Left hindlimb (tissue), 1 donor: ENCODE measurements around the gene TCL1B.

Experiments
- DNase-seq: peaks from one replicate; pipeline ENCODE4 v3.0.0-alpha.2; 2018

The TCL1B gene

DNA sequence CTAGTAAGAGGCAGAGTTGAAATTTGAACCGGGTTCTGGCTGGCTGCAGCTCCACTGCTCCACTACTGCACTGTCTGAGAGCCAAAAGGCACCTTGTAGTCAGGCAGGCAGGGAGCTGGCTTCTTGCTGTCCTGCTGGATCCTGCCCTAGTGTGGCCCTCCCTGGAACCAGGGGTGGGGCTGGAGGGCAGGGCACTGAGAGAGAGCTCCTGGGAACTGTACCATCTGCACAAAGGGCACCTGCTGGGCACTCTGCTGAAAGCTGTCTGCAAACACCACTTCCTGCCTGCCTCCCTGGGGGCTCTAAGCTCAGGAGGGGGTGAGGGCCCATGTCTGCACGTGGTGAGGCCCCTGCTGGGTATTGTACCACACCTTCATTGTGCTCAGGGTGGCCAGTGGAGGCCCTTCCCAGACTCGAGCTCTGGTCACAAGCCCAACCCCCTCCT, 19.0 kb upstream of the TCL1B start:
- no peak for DNase-seq

GRCh38 chr14:95668235-95668772, 17.9 kb upstream of the TCL1B start:
- DNase-seq: no peak

GRCh38 chr14:95674613-95675012, 11.6 kb upstream of the TCL1B start:
- no peak for DNase-seq

- DNase-seq: no peak
These were observed 10.7 kb upstream of the TCL1B start for GRCh38 chr14:95675486-95675885.

- no peak for DNase-seq
These were observed 8.9 kb upstream of the TCL1B start for GRCh38 chr14:95677179-95677835.

DNA sequence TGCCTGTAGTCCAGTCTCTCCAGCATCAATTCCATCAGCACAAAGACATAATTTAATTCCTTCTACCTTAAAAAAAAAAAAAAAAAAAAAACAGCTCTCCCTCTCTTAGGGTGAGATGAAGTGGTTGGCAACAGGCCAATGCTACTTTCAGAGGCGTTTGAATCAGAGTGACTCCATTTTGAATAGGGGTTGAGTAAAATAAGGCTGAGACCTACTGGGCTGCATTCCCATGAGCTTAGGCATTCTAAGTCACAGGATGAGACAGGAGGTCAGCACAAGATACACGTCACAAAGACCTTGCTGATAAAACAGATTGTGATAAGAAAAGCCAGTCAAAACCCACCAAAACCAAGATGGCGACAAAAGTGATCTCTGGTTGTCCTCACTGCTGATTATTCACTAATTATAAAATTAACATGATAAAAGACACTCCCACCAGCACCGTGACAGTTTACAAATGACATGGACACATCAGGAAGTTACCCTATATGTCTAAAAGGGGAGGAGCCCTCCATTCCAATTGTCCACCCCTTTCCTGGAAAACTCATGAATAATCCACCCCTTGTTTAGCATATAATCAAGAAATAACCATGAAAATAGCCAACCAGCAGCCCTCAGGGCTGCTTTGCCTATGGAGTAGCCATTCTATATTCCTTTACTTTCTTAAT, 6.9 kb upstream of the TCL1B start:
- DNase-seq: no peak

DNA sequence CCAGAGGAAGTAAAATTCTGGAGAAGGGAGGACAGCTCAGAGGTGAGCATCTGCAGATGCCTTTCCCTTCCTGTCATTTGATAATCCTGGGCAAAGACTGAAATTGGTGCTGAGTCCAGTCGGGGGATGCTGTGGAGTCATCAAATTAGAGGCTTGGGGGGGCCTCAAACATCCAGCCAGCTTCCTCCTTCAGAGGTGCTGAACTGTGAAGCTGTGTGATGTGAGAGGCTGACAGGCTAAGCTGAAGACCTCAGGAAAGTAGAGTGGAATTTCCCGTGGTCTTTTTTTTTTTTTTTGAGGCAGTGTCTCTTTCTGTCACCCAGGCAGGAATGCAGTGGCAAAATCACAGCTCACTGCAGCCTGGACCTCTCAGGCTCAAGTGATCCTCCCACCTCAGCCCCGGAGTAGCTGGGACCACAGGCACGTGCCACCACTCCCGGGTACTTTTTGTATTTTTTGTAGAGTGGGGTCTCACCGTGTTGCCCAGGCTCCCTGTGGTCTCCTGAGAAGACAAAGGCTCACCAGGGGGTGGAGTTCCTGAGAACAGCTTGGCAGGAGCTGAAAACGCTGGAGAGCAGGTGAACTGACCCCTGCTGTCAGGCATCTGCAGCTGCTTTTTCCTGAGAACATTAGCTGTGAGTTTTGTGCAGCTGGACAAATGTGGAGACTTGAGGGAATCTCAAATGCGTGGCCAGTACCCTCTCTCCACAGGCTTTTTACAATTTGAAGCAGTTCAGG, 6.1 kb upstream of the TCL1B start:
- DNase-seq: no peak

GRCh38 chr14:95681153-95681552, 5.1 kb upstream of the TCL1B start:
- DNase-seq: no peak

DNA sequence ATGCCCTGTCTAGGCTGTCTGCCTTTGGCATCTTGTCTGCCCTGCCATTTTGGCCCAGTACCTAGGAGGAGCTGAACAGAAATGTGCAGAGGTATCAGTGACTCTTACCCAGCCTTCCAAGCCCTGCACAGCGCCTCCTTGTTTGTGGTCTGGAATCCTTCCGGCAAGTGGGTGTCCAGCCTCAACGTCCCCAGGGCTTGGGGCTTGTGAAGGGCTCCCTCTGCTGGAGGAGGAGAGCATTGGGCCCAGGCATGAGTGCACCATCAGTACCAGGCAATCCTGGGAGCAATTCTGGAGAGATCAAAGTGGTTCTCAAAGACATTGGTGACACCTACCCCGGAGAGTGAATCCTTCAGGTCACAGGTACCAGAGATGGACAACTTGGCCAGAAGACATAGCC, 2.4 kb upstream of the TCL1B start:
- no peak for DNase-seq

DNA sequence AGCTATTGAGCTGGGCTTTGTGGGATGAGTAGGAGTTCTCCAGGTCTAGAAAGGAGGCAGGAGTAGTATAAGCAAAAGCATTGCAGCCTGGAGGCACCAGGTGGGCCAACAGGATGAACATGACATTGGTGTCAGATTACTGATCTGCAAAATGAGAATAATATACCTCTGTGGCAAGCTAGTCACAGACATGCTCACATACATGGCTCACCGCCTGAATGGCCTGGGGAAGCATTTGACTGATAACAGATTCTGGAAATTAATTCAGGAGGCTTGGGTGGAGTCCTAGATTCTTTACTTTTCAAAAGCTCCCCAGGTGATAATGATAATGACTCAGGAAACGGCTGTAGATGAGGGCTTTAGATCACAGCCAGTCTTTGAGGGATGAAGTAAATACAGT, 709 bp downstream of the TCL1B start:
- no peak for DNase-seq

DNA sequence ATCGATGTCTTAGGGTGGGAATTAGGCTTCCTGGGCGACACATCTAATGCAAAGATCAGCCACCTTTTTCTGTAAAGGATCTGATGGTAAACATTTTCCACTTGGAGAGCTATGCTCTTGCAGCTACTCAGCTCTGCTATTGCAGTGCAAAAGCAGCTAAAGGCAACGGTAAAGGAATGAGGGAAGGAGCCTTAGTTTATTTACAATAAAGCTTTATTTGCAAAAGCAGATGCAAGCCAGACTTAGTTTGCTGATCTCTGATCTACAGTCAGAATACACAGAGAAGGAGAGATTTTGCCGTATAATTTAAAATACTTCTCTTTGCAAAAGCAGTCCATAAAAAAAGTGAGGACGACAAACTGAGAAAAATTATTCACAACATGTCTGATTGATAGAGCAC, 3.2 kb downstream of the TCL1B start:
- DNase-seq: no peak

DNA sequence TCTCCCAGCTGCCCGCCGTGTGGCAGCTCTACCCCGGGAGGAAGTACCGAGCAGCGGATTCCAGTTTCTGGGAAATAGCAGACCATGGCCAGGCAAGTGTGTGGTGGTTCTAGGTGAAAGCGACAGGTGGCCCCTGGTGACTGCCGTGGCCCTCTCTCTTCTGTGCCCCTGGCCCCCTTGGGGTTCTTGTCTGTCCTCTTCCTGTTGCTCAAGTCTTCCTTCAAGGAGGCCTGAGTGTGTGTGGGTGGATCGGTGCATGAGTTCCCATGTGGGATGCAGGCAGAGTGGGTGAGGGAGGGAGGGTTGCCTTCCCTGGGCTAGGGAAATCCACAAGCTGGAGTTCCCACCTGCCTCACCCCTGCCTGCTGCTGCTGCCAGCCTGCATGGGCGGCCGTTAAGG, 4.6 kb downstream of the TCL1B start:
- DNase-seq: no peak

GRCh38 chr14:95691591-95691990, 5.4 kb downstream of the TCL1B start:
- no peak for DNase-seq

- no peak for DNase-seq
These were observed 5.9 kb downstream of the TCL1B start for GRCh38 chr14:95692109-95692508.

DNA sequence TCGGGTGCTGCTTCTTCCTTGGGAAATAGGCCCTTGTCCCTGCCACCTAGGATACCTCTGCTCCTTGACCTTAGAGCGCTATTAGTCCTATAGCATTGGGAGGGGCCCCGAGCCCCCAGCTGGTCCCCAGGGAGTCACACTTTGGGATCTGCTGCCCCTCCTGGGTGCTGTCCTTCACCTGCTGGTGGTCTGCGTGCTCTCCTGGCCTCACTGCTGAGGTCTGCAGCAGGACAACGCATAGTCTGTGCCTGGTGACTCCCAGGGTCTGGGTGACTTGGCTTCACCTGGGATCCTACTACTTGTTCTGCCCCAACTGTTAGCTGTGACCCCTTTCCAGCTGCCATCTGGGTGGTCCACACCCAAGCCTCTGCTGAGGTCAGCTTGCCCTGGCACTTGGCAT, 8.8 kb downstream of the TCL1B start:
- no peak for DNase-seq

DNA sequence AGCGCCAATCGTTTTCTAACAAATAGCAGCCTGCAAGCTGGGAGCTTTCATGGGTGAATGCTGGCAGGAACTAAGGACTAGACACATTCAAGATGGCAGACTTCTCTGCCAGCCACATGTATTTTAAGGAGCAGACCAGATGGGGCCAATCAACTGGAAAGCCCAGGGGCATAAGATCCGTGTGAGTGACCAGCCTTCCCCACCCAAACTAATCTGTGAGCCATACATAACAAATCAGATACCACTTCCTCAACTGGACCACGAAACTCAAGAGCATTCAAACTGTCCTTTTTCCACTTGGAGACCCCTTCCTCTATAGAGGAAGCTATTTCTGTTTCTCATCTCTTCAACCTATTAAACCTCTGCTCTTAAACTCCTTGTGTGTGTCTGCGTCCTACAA, 9.7 kb downstream of the TCL1B start:
- DNase-seq: no peak

DNA sequence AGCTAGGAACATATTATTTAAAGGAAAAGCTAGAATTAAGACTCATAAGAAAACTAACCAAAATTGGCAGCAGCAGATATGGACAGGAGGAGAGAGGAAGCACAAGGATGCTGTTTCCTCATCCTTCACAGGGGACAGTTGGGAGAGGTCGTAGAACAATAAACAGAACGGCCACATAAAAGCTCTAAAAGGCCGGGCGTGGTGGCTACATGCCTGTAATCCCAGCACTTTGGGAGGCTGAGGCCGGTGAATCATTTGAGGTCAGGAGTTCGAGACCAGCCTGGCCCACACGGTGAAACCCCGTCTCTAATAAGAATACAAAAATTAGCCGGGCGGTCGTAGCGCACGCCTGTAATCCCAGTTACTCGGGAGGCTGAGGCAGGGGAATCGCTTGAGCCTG, 10.5 kb downstream of the TCL1B start:
- DNase-seq: no peak

DNA sequence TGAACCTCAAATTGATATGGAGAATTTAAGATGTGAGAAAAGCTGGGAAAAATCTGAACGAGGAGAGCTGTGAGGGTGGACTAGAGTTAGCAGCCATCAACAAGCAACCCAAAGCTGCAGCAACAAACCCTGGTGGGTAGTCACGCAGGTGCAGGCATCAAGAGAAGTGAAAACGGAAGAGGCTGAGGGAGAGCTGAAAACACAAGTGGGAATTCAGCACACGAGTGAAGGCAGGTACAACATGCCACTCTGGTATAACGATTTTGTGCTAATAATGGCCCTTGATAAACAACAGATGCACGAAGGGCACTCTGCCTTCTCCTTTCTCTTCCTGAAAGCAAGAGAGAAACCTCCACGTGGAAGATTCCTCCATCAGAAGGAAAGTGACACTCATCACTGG, 11.5 kb downstream of the TCL1B start:
- DNase-seq: no peak

GRCh38 chr14:95698287-95698686, 12.1 kb downstream of the TCL1B start:
- DNase-seq: no peak

GRCh38 chr14:95699412-95699811, 13.2 kb downstream of the TCL1B start:
- no peak for DNase-seq

- no peak for DNase-seq
These were observed 14.2 kb downstream of the TCL1B start for GRCh38 chr14:95700221-95700976.

DNA sequence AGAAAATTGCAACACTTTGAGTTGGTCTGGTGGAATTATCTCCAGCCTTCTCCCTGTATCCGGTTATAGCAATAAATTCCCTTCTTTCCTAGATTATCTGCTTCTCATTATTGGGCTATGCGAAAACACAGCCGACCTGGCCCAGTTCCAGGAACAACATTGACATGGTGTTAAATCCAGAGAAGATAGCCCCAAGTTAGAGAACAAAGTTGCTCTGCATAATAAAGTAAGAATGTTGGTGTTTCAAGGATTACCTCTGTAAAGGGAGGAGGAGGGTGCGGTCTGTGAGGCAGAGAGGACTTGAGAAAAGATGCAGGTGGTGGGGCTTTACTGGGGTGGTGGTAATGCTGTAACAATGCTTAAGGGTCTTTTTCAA, 15.6 kb downstream of the TCL1B start:
- no peak for DNase-seq

DNA sequence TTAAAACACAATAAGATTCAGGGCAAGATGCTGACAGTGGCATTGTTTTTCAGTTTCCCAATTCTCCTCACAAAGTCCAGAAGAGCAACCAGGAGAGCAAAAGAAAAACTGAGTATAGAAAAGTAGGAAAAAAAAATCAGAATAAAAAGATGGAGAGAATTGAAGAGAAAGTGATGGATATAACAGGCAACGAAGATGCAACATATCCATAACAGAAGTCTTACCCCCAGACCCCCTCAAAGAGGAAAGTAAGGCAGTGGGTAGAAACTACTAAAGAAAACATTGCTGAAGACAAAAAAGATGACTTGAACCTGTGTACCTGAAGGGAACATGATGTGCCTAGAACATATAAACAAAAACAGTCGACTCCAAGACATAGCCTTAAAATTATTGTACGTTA, 17.1 kb downstream of the TCL1B start:
- DNase-seq: no peak
